DMS153 (cell line): ENCODE measurements around the gene DAZL.

Experiments
- DNase-seq: peaks from one replicate; lab custom pipeline; 2025; lab: John Stamatoyannopoulos, UW

Gene DAZL

DNA sequence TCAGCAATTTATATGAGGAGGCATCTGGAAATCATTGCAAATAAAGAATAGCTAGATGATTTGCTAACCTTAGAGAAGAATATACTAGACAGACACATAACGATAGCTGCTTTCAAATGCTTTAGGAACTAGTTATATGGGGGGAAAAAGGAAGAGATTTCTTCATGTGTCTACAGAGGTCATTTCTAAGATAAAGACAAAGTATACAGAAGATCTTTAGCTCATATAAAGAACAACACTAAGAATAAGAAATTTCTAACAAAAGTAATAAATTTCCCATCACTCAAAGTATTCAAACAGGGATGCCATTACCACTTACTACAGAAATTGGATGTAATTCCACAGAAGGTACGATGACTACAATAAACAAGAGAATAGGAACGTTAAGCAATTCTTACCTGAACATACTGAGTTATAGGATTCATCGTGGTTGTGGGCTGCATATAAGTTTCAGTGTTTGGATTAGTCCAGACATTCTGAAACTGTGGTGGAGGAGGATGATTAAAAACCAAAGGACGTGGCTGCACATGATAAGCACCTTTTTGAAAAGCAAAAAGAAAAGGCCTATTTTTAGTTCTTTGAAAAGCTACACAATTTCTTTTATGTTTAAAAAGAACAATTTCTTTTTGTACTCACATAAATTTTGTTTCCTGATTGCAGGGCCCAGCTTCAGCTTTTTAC is 8.7 kb downstream of the DAZL start:
- DNase-seq, result no peak

DNA sequence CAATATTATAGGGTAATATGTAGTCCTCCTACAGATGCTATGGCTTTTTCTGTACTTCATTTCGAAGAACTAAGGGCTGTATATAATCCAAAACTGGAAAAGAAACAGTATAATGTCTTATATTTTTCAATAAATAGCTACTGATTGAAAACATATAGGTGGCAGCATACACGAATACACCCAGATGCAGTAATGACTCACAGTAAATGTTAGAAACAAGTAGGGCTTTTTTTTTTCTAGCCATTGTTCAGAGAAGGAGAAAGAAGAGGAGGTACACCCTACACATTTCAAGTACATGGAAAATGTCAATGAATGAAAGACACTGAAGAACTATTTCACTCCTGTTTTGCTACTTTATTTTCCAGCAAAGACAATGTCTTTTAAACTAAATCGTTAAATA is 9.4 kb downstream of the DAZL start:
- DNase-seq, result no peak

- DNase-seq, result no peak
Observed at GRCh38 chr3:16589867-16590624, 15.2 kb downstream of the DAZL start.

GRCh38 chr3:16589120-16589519 is 16.1 kb downstream of the DAZL start:
- DNase-seq, result no peak

- no peak for DNase-seq
Observed at GRCh38 chr3:16587681-16588060, 17.6 kb downstream of the DAZL start.

- no peak for DNase-seq
Observed at GRCh38 chr3:16587047-16587680, 18.1 kb downstream of the DAZL start.

DNA sequence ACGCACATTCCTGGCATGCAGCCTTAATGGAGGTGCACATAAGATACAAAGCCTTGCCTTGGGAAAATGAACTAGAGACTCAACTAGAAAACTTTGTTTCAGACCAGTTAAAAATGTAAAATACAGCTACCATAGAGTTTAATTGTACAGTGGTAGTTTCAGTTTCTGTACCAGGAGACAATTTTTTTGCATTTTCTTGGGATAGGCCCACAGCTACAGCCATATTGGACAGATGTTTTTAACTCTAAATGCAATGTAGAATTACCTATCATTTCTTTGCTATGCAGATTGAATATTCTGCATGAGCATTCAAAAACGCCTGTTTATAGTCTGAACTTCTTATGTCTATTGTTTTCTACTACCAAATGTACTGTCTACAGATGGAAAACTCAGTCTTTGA is 20.3 kb downstream of the DAZL start:
- DNase-seq, result no peak

GRCh38 chr3:16583551-16583950 is 21.7 kb downstream of the DAZL start:
- DNase-seq, result no peak

DNA sequence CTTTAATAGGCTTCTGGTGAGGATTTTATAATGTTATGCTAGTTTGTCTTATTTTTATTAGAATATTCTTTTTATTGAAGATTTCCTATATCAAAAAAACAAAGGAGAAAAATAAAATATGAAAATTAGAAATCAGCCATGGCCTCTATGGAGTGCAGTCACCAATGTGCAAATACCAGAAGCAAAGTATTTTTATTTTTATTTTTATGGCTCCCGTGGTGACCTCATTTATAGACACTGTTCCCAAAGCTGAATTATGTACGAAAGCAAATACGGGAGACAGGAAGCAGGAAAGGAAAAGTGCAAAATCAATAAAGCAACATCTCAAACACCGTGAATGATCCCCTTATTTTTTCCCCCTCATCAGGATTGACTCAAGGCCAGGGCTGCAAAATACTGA is 35.1 kb downstream of the DAZL start:
- peak; percentile 49 for DNase-seq

GRCh38 chr3:16568532-16568931 is 36.7 kb downstream of the DAZL start:
- no peak for DNase-seq

DNA sequence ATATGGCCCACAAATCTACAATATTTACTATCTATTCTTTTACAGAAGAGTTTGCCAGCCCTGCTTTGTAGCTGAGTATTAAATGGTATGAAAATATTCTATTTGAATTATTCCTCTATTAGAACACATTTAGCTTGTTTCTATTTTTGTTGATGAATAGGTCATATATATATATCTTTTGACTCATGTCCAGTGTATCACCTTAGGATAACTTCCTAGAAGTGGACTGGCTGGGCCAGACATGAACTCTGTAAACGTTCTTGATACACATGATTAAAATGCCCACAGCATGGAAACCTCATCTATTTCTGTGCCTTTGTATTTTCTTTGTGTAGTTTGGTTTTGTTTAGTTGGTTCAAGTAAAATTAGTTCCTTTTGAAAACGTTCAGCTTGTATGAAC is 37.1 kb downstream of the DAZL start:
- no peak for DNase-seq

- no peak for DNase-seq
Observed at GRCh38 chr3:16559653-16560365, 45.4 kb downstream of the DAZL start.

GRCh38 chr3:16554126-16554525 is 51.1 kb downstream of the DAZL start:
- no peak for DNase-seq

DNA sequence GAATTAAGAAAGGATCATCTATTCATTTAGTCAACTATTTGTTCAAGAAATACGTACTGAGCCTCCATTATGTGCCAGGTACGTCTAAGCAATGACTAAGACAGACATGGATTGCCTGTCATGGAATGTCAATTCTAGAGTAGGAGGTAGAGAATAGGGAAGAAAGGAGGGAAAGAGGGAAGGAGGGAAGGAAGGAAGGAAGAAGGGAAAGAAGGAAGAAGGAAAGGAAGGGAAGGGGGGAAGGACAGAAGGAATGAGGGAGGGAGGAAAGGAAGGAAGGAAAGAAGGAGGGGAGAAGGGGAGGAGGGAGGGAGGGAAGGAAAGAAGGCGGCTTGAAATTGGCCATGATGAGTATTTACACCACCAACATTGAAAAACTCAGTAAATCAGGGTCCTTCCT is 52.5 kb downstream of the DAZL start:
- DNase-seq, result no peak

DNA sequence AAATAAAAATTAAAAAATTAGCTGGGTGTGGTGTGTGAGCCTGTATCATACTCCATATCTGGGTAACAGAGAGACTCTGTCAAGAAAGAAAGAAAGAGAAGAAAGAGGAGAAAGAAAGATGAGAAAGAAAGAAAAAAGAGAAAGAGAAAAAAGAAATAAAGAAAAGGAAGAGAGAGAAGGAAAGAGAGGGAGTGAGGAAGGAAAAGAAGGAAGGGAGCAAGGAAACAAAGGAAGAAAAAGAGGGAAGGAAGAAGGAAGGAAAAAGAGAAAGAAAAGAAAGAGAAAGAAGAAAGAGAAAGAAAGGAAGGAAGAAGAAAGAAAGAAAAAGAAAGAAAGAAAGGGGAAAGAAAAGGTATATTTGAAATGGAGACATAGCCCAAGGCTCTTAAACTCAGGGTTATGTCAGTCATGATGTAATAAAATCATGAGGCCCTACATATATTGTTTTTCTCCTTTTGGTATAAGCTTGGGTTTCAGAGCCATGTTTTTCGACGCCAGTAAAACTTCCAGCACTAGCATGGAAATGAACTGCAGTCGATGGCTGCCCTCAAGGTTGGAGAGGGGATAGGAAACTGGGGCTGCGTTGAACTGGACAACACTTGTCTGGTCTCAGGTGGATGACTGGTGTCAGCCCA is 53.8 kb downstream of the DAZL start:
- no peak for DNase-seq

DNA sequence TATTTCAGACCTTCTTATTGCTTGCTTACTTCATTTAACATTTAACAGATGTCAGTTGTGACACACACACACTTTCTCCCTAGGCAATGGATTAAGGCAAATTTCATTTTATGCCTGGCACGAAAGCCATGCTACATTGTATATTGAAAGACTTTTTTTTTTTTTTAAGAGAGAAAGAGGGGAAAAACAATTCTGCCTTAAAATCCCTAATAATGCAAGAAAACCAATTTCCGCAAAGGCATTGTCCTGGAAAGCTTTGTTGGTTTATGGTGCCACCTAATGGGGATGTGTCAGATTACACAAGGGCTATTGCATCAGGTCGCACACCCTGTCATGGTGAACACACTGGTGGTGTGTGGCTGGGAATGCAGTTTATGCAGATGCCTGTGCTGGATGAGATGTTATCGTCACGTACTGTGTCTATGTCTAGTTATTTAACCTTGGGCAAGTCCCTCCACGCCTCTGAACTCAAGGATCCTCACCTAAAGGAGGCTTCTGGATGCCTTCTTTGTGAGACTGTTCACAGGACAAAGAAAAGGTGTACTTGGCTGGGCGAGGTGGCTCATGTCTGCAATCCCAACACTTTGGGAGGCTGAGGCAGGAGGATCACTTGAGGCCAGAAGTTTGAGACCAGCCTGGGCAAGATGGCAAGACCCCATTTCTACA is 54.4 kb downstream of the DAZL start:
- peak; percentile 19 for DNase-seq

- DNase-seq, result peak; percentile 1
Observed at GRCh38 chr3:16550305-16550675, 54.9 kb downstream of the DAZL start.

DNA sequence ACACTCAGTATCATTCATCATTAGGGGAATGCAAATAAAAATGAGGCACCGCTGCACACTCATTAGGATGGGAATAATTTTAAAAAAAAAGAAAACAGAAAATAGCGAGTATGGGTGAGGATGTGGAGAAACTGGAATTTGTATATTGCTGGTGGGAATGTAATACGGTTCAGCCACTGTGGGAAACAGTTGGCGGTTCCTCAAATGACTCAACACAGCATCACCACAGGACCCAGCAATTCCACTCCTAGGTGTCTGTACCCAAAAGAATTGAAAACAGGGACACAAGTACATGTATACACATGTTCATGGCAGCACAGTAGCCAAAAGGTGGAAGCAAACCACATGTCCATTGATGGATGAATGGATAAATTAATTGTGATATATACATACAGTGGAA is 56.5 kb downstream of the DAZL start:
- DNase-seq, result no peak

DNA sequence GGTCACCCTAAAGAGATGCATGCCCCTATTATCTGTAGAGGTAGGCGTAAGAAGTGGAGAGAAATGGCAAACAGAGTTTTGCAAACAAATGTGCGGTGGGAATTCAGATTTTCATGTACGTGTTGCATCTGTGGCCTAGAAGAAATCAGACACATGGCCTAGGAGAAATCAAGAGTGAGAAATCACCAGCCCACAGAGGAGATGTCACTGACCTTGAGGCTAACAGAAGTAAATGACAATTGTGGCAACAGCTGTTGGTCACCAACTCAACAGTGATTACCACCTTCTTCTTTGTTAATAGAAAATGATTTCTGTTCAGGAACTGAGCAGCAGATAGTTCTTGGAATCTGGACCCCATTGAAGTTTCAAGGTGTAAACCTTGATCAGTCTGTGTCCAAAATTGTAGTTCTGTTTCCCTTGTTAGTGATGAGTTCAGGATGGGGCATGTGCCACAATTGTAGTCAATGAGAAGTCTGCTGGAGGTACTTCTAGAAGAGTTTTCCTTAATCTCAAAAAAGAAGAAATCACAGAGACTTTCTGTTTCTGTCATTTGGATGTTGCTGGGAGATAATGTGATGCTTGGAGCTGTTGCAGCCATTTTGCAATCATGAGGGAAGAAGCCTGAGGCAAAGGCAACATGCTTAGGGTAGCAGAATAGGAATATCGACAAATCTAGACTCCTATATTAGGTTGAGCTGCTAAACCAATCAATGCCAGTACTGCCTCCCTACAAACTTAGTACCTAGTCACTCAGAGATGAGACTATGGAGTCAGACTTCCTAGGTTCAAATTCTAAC is 57.5 kb downstream of the DAZL start:
- no peak for DNase-seq

- DNase-seq, result no peak
Observed at GRCh38 chr3:16546186-16547010, 58.8 kb downstream of the DAZL start.
